ENCODE data around the gene RTN1. TPM values are rescaled to one million over a fixed set of nuclear protein-coding genes. Genes with fewer than 3 reads are reported as not detected.

RTN1 gene
- total RNA-seq, 4 donors from 2014 or later: 2.4 to 4.9 (median 4.6) TPM; not detected in 1

GRCh38 chr14:59751578-59751977 is 119.0 kb downstream of the RTN1 start:
- Histone ChIP-seq H3K36me3 (no peaks in the 10 kb centered on the region), H3K4me1 (no peaks in the 10 kb centered on the region), H3K9me3 (no peaks in the 10 kb centered on the region), H3K27ac (no peak overlapping the region), H3K4me3 (no peak overlapping the region), H3K27me3 (no peaks in the 10 kb centered on the region)
- no peak for TF ChIP-seq CTCF (IDR thresholded peaks at IDR 0.05)
- no peak for TF ChIP-seq POLR2AphosphoS5 (IDR thresholded peaks at IDR 0.05)
- no peak for TF ChIP-seq EP300 (IDR thresholded peaks at IDR 0.05; ENCODE audit: low read depth)
- no peak for TF ChIP-seq POLR2A (IDR thresholded peaks at IDR 0.05)
- no peak for DNase-seq
- in situ Hi-C loops (cut with MboI; ENCODE audit: low pct_ligation_motif_present in 1 of 4, low pct_unique_long_range_greater_than_20kb in 1 of 4, low sequenced_read_pairs in 3 of 4): no loop called here
- 91 to 93% methylated on average over 3 of the region's 3 CpGs for WGBS, 2 donors (ENCODE audit: low coverage in 1 of 2)
- intact Hi-C loops (cut with DNase I; ENCODE audit: low total_unique reads): no loop called here

- in situ Hi-C loops (cut with MboI; ENCODE audit: low pct_ligation_motif_present in 1 of 4, low pct_unique_long_range_greater_than_20kb in 1 of 4, low sequenced_read_pairs in 3 of 4) (no loop called here), intact Hi-C loops (cut with DNase I; ENCODE audit: low total_unique reads) (no loop called here)
- H3K4me1 ChIP-seq: no peaks in the 10 kb centered on the region
- H3K36me3 ChIP-seq: no peaks in the 10 kb centered on the region
- H3K4me3 ChIP-seq: no peak overlapping the region
- DNase-seq: no peak
- H3K27me3 ChIP-seq: no peaks in the 10 kb centered on the region
- peaks cover 7 to 10% of the 10 kb centered on the region in 2 donors for H3K9me3 ChIP-seq
- no peak for TF ChIP-seq CTCF (IDR thresholded peaks at IDR 0.05)
- WGBS, 2 donors (ENCODE audit: low coverage in 1 of 2): 80% methylated on average over 1 to 3 of the region's 3 CpGs
- H3K27ac ChIP-seq: no peak overlapping the region
Observed at GRCh38 chr14:59739794-59740193, 130.8 kb downstream of the RTN1 start.

GRCh38 chr14:59728304-59728703 is 142.3 kb downstream of the RTN1 start:
- TF ChIP-seq CTCF (IDR thresholded peaks at IDR 0.05) (no peak), POLR2A (IDR thresholded peaks at IDR 0.05) (no peak), EP300 (IDR thresholded peaks at IDR 0.05; ENCODE audit: low read depth) (no peak), POLR2AphosphoS5 (IDR thresholded peaks at IDR 0.05) (no peak)
- H3K27ac ChIP-seq: no peak overlapping the region
- no peaks in the 10 kb centered on the region for H3K27me3 ChIP-seq
- no peaks in the 10 kb centered on the region for H3K36me3 ChIP-seq
- DNase-seq: no peak
- in situ Hi-C loops (cut with MboI; ENCODE audit: low pct_ligation_motif_present in 1 of 4, low pct_unique_long_range_greater_than_20kb in 1 of 4, low sequenced_read_pairs in 3 of 4): no loop called here
- no peak overlapping the region for H3K4me3 ChIP-seq
- intact Hi-C loops (cut with DNase I; ENCODE audit: low total_unique reads): no loop called here
- H3K9me3 ChIP-seq: no peaks in the 10 kb centered on the region
- H3K4me1 ChIP-seq: peaks cover 0 to 4% (median 0%) of the 10 kb centered on the region in 4 donors
- WGBS, 2 donors (ENCODE audit: low coverage in 1 of 2): 44% methylated on average over 3 of the region's 3 CpGs; no CpG with 5 or more reads in 1 of the 2 donors

- in situ Hi-C loops (cut with MboI; ENCODE audit: low pct_ligation_motif_present in 1 of 4, low pct_unique_long_range_greater_than_20kb in 1 of 4, low sequenced_read_pairs in 3 of 4): no loop called here
- DNase-seq: no peak
- H3K4me1 ChIP-seq: peaks cover 0 to 4% (median 0%) of the 10 kb centered on the region in 4 donors
- 93 to 96% methylated on average over 3 to 50 of the region's 53 CpGs for WGBS, 2 donors (ENCODE audit: low coverage in 1 of 2)
- H3K27me3 ChIP-seq: no peaks in the 10 kb centered on the region
- intact Hi-C loops (cut with DNase I; ENCODE audit: low total_unique reads): no loop called here
- H3K9me3 ChIP-seq: no peaks in the 10 kb centered on the region
- no peak overlapping the region for H3K27ac ChIP-seq
- H3K4me3 ChIP-seq: no peak overlapping the region
- no peak for TF ChIP-seq POLR2AphosphoS5 (IDR thresholded peaks at IDR 0.05)
- no peak for TF ChIP-seq POLR2A (IDR thresholded peaks at IDR 0.05)
- no peak for TF ChIP-seq CTCF (IDR thresholded peaks at IDR 0.05)
- no peak for TF ChIP-seq EP300 (IDR thresholded peaks at IDR 0.05; ENCODE audit: low read depth)
- H3K36me3 ChIP-seq: no peaks in the 10 kb centered on the region
Observed at GRCh38 chr14:59727073-59727661, 143.4 kb downstream of the RTN1 start.

All from transverse colon (tissue), 4 donors.